ENCODE results near the gene FAM210A.

Gene FAM210A

GRCh38 chr18:13621446-13621849 is 104.9 kb downstream of the FAM210A start:
- TF ChIP-seq, protein P1, sequence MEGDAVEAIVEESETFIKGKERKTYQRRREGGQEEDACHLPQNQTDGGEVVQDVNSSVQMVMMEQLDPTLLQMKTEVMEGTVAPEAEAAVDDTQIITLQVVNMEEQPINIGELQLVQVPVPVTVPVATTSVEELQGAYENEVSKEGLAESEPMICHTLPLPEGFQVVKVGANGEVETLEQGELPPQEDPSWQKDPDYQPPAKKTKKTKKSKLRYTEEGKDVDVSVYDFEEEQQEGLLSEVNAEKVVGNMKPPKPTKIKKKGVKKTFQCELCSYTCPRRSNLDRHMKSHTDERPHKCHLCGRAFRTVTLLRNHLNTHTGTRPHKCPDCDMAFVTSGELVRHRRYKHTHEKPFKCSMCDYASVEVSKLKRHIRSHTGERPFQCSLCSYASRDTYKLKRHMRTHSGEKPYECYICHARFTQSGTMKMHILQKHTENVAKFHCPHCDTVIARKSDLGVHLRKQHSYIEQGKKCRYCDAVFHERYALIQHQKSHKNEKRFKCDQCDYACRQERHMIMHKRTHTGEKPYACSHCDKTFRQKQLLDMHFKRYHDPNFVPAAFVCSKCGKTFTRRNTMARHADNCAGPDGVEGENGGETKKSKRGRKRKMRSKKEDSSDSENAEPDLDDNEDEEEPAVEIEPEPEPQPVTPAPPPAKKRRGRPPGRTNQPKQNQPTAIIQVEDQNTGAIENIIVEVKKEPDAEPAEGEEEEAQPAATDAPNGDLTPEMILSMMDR (IDR thresholded peaks at IDR 0.05; ENCODE audit: low read depth, low read length), result no peak
- no peak for DNase-seq (ENCODE audit: extremely low read depth, low read depth)

- DNase-seq (ENCODE audit: extremely low read depth, low read depth), result no peak
- TF ChIP-seq, protein P1 (IDR thresholded peaks at IDR 0.05; ENCODE audit: low read depth, low read length), result no peak
Observed at GRCh38 chr18:13620818-13621445, 105.4 kb downstream of the FAM210A start.

DNA sequence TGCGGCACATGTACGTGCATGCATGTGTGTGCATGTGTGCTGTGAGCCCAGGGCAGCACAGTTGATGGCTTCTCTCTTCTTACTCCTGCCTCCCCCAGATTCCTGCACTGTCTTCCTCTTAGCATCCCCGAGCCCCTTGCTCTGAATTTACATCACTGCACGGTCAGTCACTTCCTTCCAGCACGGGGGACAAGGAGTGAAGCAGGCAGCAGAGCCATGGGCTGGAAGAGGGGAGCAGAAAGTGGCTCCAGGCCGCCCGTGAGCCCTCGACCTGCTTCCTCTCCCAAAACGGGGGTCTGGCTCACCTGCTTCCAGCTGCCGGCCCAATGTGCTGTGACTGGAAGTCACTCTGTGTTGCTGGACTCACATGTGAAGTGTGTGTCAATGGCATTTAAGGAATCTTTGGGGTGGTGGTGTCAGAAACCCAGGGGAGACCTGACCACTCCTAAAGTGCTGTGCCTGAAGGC is 106.1 kb downstream of the FAM210A start:
- DNase-seq (ENCODE audit: extremely low read depth, low read depth), result no peak
- TF ChIP-seq, protein P1 (IDR thresholded peaks at IDR 0.05; ENCODE audit: low read depth, low read length), result no peak

DNA sequence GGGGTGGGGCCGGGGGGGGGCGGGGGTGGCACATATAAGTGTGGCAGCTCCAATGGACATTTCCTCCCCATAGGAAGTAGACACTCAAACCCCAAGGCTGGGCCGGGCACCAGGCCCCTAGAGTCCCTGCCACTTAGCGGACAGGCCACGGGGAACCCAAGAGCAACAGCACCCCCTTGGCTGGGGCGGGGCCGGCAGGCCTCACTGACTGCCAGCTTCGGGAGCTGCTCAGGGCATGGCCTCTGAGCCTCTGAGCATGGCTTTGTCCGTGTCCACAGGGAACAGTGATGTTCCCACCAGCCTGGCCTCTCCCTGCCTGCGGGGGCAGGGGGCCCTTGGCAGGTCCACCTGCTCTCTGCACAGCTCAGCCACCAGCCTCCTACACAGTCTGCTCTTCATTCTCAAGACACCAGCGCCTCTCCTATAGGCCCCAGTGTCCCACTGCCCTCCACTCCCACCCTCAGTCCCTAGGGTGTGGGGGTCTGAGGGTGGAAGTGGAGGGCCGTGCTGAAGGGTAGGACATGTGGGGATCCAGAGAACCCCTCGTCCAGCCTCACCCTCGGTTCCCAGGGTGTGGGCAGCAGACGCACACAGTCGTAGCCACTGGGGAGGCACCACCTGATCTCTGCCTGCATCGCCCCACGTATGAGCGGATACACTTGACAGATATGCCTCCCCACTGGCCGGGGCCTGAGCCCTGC is 106.7 kb downstream of the FAM210A start:
- no peak for DNase-seq (ENCODE audit: extremely low read depth, low read depth)
- TF ChIP-seq, protein P1 (IDR thresholded peaks at IDR 0.05; ENCODE audit: low read depth, low read length), result no peak

DNA sequence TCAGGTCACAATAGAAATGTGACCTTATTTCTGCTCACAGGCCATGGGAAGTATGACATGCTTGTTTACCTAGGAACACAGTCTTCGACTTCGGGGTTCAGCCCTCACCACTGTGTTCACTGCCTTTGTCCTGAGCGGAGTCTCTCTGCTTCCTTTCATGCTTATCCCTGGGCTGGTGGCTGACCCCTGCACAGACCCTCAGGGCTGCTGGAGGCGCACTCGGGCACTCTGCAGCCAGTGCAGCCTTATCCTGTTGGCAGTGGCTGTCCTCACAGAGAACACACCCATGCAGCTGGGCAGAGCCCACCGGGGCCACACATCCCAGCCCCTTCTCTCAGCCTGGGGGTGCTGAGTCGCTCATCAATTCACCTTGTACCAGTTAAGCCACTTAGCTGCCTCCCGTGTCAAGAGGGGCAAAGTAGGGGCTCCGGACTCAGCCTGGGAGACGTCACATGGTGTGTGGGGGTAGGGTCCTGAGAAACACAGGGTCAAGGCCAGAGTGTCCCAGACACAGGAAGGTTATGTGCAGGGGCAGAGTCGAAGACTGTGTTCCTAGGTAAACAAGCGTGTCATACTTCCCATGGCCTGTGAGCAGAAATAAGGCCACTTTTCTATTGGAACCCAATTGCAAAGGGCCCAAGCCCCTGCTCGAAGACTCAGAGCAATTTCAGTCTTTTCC is 107.5 kb downstream of the FAM210A start:
- TF ChIP-seq, protein P1 (IDR thresholded peaks at IDR 0.05; ENCODE audit: low read depth, low read length), result no peak

GRCh38 chr18:13617826-13618515 is 108.4 kb downstream of the FAM210A start:
- DNase-seq (ENCODE audit: extremely low read depth, low read depth), result no peak
- TF ChIP-seq, protein P1 (IDR thresholded peaks at IDR 0.05; ENCODE audit: low read depth, low read length), result no peak

More for the DNA sequence above, 107.5 kb downstream of the FAM210A start:
- DNase-seq (ENCODE audit: extremely low read depth, low read depth), result no peak

Measured in AG09319 (cell line).